SHP77 (cell line): ENCODE measurements around the gene A2M.

Experiments used
- DNase-seq, 2 experiments: peaks; one replicate each; lab custom pipeline; 2025; lab: John Stamatoyannopoulos, UW

The A2M gene

DNA sequence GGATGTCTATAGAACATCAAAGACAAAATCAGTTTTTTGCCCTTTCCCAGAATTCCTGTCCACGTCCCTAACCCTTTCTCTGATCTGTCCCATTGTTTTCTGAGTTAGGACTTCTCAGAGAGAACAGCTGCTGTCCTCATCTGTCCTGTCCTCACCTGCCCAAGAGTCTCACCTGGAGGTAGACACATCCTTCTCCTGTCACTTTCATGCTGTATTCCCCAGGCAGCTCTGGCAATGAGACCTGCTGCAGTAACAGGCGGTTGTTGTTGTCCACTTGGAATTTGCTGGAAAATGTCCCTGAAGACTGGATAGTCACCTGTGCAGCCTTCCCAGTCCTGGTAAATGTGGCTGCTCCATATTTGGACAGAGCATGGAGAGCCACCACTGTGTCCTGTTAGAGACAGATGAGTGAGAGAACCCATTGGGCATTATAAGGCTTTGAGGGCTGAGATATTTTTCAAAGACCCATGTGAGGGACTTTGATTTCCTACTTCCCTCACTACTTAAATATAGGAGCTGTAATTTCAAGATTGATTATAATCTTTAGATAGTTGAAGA, 43.2 kb downstream of the A2M start:
- DNase-seq, result no peak

DNA sequence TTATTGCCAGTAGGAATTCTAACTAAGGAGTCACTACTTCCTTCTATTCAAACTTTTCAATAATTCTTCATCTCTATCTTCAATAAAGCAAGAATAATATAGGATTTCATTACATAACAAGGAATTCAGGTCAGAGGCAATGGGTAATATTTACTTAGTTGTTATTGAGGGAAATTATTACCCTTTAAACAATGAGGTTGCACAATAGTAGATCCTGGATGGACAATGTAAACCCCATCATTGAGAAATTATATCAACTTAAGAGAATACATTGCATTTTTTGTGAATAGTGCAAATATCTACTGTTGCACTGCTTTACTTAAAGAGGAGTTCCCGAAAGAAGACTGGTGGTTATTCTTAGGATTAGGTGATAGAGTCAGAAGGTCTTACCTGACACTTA, 43.8 kb downstream of the A2M start:
- no peak for DNase-seq

GRCh38 chr12:9071518-9071917, 44.2 kb downstream of the A2M start:
- DNase-seq, result no peak

- DNase-seq, result no peak
Measured at GRCh38 chr12:9070351-9070750, 45.4 kb downstream of the A2M start.

DNA sequence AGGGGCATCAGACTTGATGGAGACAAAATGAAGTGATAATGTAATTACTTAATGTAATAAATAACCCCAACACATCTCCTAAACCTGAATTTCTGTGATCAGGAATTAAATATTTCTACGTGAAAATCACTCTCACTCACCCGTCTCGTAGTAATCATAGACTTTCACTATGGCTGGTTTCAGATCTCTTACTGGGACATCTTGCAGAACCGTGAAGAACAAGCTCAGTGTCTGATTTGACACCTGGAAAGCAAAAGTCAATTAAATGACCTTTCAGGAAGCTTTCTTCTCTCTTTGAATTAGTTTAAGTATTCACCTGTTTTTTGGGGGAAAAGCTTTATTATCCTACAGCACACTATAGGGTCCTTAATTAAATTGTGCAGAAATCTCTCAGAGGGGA, 47.1 kb downstream of the A2M start:
- DNase-seq, result no peak

DNA sequence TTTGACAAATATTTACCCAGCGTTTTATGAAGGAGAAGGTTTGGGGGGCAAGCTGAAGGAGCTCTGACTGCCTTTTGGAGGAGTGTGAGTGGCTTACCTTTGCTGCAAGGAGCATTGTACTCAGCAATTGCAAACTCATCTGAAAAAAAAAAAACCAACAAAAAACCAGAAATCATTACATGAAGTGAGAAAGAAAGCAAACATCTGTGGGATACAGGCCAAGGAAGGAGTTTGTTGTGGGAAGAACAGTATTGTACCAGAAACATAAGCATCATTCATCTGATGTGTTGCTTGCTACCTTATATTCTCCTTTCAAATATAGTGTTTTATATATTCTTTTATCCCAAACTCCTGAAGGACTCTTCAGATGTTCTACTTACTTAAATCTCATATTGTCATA, 47.6 kb downstream of the A2M start:
- no peak for DNase-seq

DNA sequence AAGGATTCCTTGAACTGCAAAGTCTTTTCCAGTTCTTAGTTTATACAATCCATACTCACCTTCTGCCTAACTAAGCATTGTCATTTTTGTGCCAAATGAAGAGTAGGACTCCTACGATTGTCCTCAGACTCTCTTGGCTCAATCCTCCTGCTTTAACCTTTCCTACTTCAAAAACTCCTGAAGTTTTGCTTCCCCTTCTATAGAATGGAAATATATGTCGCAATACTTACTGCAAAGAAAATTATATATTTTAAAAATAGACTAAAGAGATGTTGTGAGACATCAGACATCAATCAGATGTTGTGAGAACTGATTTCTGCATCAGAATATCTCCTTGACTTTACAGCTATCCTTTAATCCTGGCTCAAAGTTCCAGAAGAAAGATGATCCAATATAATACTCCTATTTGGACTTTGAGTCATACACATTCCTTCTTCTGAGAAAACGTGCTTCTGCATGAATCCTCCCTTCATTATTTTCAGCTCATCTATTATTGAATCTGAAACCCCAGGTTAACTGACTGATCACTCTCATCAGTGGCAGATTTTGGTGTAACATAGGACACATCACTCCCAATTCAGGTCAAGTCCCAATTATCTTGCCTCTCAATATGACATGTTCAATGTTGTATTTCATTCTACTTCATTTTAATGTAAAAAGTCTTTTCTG, 48.8 kb downstream of the A2M start:
- no peak for DNase-seq

GRCh38 chr12:9066183-9066623, 49.5 kb downstream of the A2M start:
- no peak for DNase-seq

DNA sequence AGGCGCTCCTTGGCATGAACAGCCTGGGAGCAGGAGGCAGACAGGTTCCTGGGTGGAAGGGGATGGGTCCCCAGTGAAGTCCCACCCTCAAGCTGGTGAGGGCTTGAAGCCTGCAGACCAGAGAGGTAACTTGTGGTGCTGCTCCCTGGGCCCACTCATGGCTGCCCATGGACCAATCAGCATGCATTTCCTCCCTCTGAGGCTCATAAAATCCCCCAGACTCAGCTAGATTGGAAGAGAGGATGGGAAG, 50.2 kb downstream of the A2M start:
- DNase-seq, result no peak

- DNase-seq, result peak; percentile 17 to 42
Measured at GRCh38 chr12:9064815-9065606, 50.7 kb downstream of the A2M start.

DNA sequence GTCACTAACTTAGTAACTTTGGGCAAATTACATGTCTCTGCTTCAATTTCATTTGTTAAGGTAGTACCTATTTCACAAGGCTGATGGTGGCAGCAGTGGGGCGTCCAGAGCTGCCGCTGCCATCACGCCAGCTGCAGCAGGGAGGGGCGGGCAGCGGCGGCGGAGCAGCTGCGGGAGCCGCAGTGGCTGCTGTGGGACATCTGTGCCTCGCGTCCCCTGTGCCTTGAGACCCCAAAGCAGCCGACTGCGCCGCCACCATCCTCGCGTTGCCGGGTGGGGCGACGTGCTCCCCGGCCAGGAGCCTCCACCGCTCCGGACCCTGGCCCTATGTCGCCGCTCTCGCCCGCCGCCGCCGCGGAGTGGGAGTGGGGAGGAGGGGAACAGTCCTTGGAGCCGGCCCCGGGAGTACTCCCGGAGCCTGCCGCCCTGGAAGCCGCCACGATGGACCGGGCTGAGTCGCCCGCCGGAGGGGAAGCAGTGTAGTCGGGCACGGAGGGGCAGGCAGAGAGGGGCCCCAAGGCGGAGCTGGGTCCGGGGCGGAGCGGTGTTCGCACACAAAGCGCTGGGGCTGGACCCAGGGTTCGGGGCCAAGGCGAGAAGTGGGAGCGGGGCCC, 51.4 kb downstream of the A2M start:
- DNase-seq, result peak; percentile 15 to 42

DNA sequence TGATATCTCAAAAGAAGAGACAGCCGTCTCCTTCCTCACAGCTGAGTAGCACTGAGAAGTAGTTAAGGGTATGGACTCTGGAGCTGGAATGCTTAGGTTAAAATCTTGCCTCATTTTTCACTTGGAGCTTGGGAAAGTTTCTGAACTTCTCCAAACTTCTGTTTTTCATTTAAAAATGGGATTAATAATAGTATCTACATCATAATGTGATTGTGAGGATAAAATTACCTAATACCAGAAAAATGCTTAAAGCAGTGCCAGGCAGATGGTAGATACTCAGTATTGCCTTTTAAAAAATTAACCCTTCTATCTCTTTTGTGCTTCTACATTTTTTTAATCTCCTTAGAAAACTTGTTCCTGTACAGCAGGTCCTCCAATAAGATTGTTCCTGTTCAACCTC, 63.1 kb downstream of the A2M start:
- DNase-seq, result no peak

DNA sequence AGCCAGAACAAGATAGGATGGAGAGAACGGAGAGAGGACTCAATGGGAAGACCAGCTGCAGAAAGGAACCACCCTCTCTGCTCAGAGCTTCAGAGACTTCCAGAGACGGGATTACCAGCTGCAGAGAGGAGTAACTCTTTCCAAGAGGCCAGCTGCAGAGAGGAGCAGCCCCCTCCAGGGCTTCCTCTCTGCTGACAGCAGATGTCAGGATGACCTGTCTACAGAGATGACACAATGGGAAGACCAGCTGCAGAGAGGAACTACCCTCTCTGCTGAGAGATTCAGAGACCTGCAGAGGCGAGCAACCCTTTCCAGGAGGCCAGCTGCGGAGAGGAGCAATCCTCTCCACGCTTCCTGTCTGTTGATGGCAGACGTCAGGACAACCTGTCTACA, 64.6 kb downstream of the A2M start:
- peak; percentile 65 to 66 for DNase-seq

GRCh38 chr12:9050521-9051157, 65.1 kb downstream of the A2M start:
- no peak for DNase-seq

GRCh38 chr12:9049520-9050133, 66.1 kb downstream of the A2M start:
- peak in 1 of 2 experiments; percentile 5 for DNase-seq

DNA sequence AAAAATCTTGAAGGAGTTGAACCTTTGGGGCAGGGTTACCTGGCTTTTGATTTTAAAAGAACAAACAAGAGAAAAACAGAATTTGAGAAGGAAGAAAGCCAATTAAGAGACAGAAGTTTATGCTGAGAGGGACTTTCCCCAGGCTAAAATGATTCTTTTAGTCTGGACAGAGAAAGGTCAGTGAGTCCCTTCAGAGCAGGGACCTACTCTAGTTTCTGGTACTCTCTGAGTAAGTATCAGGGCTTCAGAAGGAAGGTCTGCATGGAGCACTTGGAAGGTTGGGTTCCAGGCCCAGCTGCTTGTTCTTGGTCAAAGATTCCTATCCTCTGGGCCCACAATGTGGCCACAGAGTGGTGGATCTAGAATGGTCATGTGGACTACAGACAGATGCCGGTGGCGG, 66.8 kb downstream of the A2M start:
- DNase-seq, result no peak

DNA sequence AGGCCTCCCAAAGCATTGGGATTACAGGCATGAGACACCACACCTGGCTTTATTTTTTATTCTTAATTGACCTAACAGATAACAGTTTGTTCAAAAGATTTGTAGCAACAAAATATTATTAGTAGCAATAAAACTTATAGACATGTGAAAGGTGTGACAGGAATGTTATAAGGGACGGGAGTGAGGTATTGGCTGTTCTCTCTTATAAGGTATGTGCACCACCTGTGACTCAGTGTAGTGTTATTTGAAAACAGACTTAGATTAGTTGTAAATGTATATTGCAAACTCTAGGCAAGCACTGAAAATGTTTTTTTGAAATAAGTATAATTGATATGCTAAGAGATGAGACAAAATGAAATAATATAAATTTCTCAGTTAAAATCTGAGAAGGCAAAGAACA, 68.6 kb downstream of the A2M start:
- DNase-seq, result no peak

GRCh38 chr12:9043766-9044165, 72.0 kb downstream of the A2M start:
- no peak for DNase-seq

GRCh38 chr12:9041321-9041720, 74.4 kb downstream of the A2M start:
- DNase-seq, result no peak

- DNase-seq, result no peak
Measured at GRCh38 chr12:9040484-9041186, 75.1 kb downstream of the A2M start.

GRCh38 chr12:9039397-9039977, 76.2 kb downstream of the A2M start:
- DNase-seq, result peak in 1 of 2 experiments; percentile 30
